Breast epithelium (tissue), 3 donors: ENCODE measurements around the gene ABCC12.

ENCODE experiments used
- POLR2AphosphoS5 ChIP-seq, 3 donors: sonication (generic); formaldehyde crosslinking; IDR thresholded peaks; one replicate each; pipeline ENCODE4 v1.6.1; 2017; ENCODE audit warnings: antibody characterized with exemption in 3 of 3
- TF ChIP-seq, protein P1 (sequence below), 3 donors: fragments of 450-650 bp; IDR thresholded peaks; one replicate each; pipeline ENCODE4 v1.5.1; 2016 to 2017; ENCODE audit warnings: antibody characterized with exemption in 3 of 3, mild to moderate bottlenecking in 3 of 3, moderate library complexity in 3 of 3

DNA sequence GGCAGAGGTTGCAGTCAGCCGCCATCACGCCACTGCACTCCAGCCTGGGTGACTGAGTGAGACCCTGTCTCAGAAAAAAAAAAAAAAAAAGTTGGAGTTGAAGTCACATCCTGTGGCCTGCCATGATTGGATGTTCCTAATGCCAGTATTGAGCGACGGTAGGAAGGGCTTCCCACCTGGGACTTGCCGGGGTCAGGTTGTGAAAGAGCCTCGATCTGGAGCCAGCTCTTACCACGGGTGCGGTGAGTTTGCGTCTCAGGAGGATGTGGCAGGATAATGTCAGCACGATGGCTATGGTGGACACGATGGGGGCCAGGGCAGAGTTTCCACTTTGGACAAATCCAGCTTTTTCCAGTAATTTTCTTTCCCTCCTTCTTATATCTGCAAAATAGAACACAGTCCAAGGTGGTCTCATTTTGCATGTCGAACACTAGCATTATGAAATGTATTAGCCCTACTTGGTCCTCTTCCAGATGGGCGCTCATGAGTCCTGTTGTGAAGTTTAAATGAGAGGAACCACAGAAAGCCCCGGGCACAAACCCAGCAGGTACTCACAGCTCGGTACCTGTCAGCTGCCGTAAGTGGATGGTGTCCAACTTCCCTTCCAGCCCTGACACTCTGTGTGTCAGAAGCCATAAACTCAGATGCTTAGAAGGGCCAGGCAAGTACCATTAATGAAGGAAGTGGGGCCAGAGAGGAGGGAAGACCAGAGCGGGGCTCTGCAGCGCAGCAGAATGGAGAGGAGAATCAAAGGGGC lies 22.2 kb downstream of the ABCC12 start:
- TF ChIP-seq, protein P1, sequence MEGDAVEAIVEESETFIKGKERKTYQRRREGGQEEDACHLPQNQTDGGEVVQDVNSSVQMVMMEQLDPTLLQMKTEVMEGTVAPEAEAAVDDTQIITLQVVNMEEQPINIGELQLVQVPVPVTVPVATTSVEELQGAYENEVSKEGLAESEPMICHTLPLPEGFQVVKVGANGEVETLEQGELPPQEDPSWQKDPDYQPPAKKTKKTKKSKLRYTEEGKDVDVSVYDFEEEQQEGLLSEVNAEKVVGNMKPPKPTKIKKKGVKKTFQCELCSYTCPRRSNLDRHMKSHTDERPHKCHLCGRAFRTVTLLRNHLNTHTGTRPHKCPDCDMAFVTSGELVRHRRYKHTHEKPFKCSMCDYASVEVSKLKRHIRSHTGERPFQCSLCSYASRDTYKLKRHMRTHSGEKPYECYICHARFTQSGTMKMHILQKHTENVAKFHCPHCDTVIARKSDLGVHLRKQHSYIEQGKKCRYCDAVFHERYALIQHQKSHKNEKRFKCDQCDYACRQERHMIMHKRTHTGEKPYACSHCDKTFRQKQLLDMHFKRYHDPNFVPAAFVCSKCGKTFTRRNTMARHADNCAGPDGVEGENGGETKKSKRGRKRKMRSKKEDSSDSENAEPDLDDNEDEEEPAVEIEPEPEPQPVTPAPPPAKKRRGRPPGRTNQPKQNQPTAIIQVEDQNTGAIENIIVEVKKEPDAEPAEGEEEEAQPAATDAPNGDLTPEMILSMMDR (IDR thresholded peaks at IDR 0.05) = no peak
- no peak for TF ChIP-seq POLR2AphosphoS5 (IDR thresholded peaks at IDR 0.05)
